Activated naive CD4-positive, alpha-beta T cell treated with Interleukin-2 at 50 U/mL for 16 hours (primary cell): ENCODE results near the gene MYL6B.
"Not testable (repeated sequence)": the region's sequence is repeated elsewhere in the genome, so short reads cannot be mapped to it uniquely, and the experiment has no call there.

Source experiments
- DNase-seq: peaks from one replicate; pipeline ENCODE4 v3.0.0-alpha.2; 2020

MYL6B gene

GRCh38 chr12:56154246-56154771 lies 1.9 kb downstream of the MYL6B start:
- no peak for DNase-seq

DNA sequence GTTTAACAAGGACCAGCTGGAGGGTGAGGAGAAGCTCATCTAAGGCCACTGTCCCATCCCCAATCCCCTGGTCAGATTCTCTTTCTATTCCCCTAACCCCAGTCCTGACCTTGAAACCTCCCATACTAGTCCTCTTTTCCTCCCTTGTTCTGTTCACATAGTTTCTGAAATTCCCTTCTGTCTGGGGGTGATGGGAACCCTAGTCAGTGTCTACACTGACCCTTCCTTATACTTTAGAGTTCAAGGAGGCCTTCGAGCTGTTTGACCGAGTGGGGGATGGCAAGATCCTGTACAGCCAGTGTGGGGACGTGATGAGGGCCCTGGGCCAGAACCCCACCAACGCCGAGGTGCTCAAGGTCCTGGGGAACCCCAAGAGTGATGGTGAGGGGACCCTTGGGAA lies 2.4 kb downstream of the MYL6B start:
- DNase-seq: no peak

GRCh38 chr12:56155256-56155845 lies 3.0 kb downstream of the MYL6B start:
- no peak for DNase-seq

DNA sequence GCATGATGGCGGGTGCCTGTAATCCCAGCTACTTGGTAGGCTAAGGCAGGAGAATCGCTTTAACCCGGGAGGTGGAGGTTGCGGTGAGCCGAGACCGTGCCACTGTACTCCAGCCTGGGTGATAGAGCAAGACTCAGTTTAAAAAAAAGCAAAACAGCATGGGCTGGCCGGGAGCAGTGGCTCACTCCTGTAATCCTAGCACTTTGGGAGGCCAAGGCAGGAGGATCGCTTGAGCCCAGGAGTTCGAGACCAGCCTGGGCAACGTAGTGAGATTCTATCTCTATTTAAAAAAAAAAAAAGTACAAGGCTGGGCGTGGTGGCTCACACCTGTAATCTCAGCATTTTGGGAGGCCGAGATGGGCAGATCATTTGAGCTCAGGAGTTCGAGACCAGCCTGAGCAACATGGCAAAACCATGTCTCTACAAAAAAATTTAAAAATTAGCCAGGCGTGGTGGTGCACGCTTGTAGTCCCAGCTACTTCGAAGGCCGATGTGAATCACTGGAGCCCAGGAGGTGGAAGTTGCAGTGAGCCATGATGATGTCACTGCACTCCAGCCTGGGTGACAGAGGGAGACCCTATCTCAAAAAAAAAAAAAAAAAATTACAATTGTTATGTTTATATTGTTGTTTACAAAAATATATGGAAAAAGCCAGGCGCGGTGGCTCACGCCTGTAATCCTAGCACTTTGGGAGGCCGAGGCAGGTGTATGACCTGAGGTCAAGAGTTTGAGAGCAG lies 4.2 kb downstream of the MYL6B start:
- DNase-seq: not testable (repeated sequence)

DNA sequence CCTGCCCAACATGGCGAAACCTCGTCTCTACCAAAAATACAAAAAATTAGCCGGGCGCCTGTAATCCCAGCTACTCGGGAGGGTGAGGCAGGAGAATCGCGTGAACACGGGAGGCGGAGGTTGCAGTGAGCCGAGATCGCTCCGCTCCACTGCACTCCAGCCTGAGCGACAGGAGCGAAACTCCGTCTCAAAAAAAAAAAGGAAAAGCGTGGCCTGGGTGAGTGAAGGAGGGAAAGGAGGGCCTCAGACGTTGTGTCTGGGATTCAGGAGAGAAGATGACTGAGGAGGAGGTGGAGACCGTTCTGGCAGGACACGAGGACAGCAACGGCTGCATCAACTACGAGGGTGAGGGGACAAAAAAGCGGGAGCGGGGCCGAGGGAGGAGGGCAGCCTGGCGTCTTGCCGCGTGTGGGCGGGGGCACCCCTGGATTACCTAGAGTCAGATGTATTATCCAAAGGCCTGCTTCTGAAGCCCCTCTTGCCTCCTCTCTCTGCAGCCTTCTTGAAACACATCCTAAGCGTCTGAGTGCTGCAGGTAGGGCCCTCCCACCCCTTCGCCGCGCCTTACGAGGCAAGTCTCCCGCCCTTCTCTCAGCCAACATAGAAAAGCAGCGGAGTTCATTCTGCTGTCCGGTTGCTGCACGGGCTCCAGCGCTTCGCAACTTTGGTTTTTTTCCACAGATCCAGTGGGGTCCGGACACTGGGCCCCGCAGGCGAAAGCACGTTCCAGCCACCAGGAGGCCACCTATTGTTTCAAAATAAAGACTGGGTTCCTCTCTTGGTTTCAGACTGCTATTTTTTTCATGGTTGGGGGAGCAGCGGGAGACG lies 5.0 kb downstream of the MYL6B start:
- DNase-seq: peak; percentile 58

DNA sequence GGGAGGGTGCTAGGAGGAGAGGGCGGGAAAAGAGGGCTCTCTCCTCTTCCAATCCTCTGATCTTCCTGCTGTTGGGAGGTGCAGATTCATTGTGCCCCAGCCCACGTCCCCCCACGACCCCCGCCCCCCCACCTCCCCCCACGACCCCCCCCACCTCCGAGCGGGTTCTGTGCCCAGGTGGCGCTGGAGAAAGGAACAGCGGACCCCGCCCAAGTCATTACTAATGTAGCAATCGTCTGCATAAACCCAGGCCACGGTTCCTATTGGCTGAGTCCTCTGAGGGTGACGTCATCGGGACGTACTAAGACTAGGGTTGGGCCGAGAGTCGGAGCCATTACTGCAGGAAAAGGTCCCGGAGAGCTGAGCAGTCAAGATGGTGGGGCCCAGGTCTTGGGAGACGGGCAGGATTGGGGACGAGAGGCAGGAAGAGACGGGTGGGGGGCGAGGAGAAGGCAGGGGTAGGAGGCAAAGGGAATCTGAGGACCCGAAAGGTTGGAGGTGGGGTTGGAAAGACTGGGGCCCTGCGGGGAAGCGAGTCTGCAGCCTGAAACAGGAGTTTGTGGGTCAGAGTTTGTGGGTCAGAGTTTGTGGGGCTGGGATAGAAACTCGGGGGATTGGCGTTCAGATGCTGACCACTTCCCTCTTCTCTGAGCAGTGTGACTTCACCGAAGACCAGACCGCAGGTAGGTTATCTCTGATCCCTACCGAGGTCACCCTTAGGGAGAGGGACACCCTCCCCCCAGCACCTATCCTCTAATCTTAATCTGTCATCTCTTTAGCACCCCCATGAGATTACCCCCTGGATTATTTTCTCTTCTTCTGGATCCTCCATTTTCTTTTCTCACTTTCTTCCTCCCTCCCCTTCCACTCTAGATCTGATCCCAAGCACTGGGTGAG lies 5.9 kb downstream of the MYL6B start, which contains the start of gene MYL6:
TSS of gene MYL6 (plus strand) at position 331 of the 897 bp plus-strand sequence. CDS start at position 374, 43 bp downstream.
- peak; percentile 90 for DNase-seq

- DNase-seq: peak; percentile 17
Observed at GRCh38 chr12:56158926-56159461, 6.6 kb downstream of the MYL6B start.

DNA sequence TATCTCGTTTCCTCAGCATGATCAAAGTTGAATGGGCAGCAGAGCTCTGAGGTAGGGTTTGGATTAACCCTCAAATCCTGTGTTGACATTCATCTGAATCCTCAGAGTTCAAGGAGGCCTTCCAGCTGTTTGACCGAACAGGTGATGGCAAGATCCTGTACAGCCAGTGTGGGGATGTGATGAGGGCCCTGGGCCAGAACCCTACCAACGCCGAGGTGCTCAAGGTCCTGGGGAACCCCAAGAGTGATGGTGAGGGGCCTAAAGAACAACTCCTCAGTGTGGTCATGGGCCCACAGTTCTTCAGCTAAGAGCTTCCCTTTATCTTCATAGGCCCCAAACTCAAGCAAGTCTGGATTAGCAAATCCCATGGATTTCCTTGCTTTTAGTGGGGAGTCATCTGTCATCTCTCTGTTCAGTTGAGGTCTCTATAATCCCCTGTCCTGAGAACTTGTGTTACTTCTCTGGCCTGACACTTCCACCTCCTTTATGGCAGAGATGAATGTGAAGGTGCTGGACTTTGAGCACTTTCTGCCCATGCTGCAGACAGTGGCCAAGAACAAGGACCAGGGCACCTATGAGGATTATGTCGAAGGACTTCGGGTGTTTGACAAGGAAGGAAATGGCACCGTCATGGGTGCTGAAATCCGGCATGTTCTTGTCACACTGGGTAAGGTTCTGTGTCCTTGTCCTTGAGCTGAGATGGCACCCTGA lies 7.2 kb downstream of the MYL6B start:
- DNase-seq: no peak

- DNase-seq: peak; percentile 61
Observed at GRCh38 chr12:56160193-56160763, 7.9 kb downstream of the MYL6B start.

GRCh38 chr12:56160894-56161689 lies 8.7 kb downstream of the MYL6B start:
- no peak for DNase-seq

- no peak for DNase-seq
Observed at GRCh38 chr12:56161690-56162351, 9.4 kb downstream of the MYL6B start.

GRCh38 chr12:56162468-56163290 lies 10.3 kb downstream of the MYL6B start:
- DNase-seq: no peak

DNA sequence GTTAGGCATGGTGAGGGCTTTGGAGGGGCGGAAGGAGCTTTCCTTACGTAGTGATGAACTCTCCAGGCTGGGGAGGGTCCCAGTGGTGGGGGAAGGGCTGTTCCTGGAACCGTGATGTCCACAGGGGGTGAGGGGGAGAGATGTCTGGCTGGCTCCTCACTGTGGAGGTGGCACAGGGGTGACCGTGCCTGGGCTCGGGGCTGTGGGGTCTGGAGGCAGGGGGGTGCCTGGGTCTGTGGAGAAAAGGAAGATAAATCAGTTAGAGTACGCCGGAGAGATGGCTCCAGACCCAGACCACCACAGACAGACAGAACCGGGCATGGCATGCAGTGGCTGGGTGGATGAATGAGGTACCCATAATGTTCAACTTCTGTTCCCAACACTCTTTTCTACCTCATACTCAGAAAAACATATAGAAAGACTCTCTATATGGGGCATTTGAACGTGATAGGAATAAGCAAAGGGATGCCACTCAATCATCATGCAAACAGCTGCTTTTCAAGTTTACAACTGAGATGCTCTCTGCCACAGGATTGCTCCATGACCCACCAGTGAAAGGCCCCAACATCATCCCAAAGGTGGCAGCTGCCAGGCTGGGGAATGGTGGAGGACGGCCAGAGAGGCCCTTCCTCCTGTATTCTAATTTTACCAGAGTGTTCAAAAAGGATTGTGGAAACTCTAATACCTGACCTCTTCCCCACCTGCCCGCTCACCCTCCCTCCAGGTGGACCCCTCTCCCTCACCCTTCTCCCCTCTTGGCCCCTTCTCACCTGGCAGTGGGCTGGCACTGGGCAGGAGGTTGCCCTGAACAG lies 11.4 kb downstream of the MYL6B start:
- DNase-seq: no peak

DNA sequence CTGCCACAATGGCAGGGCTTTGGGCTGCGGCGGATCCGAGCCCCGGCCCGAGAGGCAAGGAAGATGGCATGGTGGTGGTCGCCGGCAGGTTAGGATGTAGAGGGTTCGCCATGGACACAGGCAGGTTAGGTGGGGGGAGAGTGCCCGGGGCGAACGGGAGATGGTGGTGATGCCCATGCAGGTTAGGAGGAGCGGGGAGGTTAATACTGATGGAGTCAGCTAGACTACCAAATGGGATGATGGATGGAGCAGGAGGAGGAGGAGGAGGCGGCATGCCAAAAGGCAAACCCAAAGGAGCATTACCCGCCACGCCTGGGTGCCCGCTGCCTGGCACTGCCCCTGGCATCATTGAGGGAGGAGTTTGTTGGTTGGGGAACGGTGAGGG lies 11.9 kb downstream of the MYL6B start:
- DNase-seq: no peak

DNA sequence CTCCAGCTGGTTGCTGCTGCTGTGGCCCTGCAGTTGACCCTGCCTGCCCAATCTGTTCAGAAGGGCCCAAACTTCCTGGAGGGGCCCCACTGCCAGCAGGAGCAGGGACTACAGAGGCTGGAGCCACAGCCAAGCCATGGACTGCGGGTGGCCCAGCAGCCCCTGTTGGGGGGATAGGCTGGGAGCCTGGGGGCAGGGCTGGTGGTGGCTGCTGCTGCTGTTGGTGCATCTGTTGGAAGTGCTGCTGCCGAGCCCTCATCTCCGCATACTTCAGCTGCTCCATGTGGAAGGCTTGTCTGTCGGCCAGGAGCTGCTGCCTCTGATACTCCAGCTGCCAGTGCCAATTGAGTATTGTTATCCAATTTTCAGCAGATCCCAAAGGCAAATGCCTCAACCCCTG lies 13.0 kb downstream of the MYL6B start:
- DNase-seq: no peak

- no peak for DNase-seq
Observed at GRCh38 chr12:56169229-56169759, 16.9 kb downstream of the MYL6B start.

DNA sequence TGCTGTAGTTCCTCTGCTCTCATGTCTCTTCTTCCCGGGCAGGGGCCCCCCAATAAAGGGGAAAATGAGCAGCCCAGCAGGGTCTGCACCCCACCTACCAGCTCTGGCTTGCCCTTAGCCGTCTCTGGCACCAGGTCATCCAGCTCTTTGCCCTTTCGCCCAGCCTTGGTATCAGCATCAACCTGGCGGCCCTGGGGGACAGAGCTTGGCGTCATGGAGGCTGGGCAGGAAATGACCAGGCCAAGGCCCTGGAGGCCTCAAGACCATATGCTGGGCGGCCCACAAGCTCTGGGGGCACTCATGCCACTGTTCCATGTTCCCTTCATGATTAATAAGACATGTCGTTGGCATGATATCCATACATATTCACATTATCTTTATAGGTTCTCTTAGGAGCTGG lies 20.5 kb downstream of the MYL6B start:
- DNase-seq: no peak

DNA sequence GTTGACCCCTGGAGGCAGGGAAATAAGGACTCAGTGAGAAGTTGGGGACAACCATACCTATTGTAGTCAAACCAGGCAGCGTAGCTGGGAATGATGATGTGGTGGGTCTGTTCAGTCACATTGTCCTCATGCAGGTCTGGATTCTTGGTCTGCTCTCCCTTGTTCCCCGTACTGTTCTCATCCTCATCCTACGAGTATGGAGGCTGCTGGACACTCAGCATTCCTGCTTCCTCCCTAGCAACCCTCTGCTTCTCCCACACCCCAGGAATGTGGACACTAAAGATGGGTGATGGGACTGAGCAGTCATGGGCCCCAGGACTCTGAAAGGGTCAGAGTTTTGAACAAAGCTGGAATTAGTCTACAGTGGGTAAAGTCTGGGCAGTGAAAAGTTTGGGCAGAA lies 26.0 kb downstream of the MYL6B start:
- DNase-seq: no peak
